Measurements from ENCODE around the gene GGA3. TPM values are rescaled to one million over a fixed set of nuclear protein-coding genes. Genes with fewer than 3 reads are reported as not detected.

Gene GGA3
- total RNA-seq, 1 experiment from 2014 or later, result 58.3 TPM

DNA sequence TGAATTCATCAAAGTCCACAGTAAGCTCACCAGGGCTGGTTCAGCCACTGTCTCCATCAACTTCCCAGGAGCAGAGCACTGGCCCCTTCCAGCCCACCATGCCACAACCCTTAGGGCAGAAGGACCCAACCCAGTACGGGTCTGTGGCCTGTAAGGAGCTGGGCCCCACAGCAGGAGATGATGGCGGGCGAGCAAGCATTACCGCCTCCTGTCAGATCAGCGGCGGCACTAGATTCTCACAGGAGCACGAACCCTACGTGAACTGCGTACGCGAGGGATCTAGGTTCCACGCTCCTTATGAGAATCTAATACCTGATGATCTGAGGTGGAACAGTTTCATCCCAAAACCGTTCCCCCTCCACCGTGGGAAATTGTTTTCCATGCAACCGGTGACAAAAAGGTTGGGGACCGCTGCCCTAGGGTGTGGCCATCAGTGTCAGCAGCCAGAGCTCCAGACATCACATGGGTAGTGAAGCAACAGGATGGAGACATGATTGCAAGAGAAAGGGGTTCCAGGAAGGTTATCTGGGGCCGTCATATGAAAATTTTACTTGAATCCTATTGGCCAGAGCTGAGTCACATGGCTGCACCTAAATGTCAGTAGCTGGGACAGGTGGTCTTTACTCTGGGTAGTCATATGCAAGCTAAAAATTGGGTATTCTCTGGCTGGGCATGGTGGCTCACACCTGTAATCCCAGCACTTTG lies 40.2 kb upstream of the GGA3 start:
- no peaks in the 10 kb centered on the region for H4K20me1 ChIP-seq (ENCODE audit: insufficient read depth)
- H3K79me2 ChIP-seq (ENCODE audit: insufficient read depth, low read length), result no peaks in the 10 kb centered on the region
- TF ChIP-seq EZH2 (IDR thresholded peaks at IDR 0.05) (no peak), JUND (IDR thresholded peaks at IDR 0.05) (no peak), ZFX (IDR thresholded peaks at IDR 0.05) (no peak), ELF1 (IDR thresholded peaks at IDR 0.05; ENCODE audit: borderline replicate concordance, low read depth) (no peak), ATF3 (IDR thresholded peaks at IDR 0.05) (no peak), REST (IDR thresholded peaks at IDR 0.05; ENCODE audit: low read depth) (no peak), RAD21 (IDR thresholded peaks at IDR 0.05; ENCODE audit: low read depth) (no peak), CBX3 (IDR thresholded peaks at IDR 0.05; ENCODE audit: low read depth) (no peak), CEBPB (IDR thresholded peaks at IDR 0.05; ENCODE audit: low read depth) (no peak), EGR1 (IDR thresholded peaks at IDR 0.05; ENCODE audit: low read depth) (no peak), SP1 (IDR thresholded peaks at IDR 0.05; ENCODE audit: low read depth) (no peak), POLR2AphosphoS5 (IDR thresholded peaks at IDR 0.05; ENCODE audit: low read depth, low read length) (no peak), YY1 (IDR thresholded peaks at IDR 0.05; ENCODE audit: extremely low read depth, insufficient replicate concordance, low read depth, low read length) (no peak), SIN3A (IDR thresholded peaks at IDR 0.05; ENCODE audit: low read depth) (no peak), ZNF274 (IDR thresholded peaks at IDR 0.05; ENCODE audit: low read depth, low read length) (no peak)
- TF ChIP-seq, protein P1, sequence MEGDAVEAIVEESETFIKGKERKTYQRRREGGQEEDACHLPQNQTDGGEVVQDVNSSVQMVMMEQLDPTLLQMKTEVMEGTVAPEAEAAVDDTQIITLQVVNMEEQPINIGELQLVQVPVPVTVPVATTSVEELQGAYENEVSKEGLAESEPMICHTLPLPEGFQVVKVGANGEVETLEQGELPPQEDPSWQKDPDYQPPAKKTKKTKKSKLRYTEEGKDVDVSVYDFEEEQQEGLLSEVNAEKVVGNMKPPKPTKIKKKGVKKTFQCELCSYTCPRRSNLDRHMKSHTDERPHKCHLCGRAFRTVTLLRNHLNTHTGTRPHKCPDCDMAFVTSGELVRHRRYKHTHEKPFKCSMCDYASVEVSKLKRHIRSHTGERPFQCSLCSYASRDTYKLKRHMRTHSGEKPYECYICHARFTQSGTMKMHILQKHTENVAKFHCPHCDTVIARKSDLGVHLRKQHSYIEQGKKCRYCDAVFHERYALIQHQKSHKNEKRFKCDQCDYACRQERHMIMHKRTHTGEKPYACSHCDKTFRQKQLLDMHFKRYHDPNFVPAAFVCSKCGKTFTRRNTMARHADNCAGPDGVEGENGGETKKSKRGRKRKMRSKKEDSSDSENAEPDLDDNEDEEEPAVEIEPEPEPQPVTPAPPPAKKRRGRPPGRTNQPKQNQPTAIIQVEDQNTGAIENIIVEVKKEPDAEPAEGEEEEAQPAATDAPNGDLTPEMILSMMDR (IDR thresholded peaks at IDR 0.05 in 2 of 3, conservative IDR thresholded peaks at IDR 0.05 in 1 of 3; ENCODE audit: borderline replicate concordance in 1 of 3, insufficient read depth in 1 of 3, low read depth in 2 of 3, low read length in 2 of 3), result no peak
- no peak overlapping the region for H3K4me3 ChIP-seq (replicated peaks in 1 of 2; ENCODE audit: low read depth in 1 of 2, low read length in 2 of 2)
- H3K27ac ChIP-seq (ENCODE audit: low read depth, low read length), result no peak overlapping the region
- H3K4me1 ChIP-seq (ENCODE audit: control insufficient read depth in 1 of 2, insufficient read depth in 2 of 2, low read length in 2 of 2), result no peaks in the 10 kb centered on the region
- H3K9me3 ChIP-seq (ENCODE audit: control insufficient read depth in 1 of 2, insufficient read depth in 1 of 2, low read depth in 1 of 2, low read length in 2 of 2), result no peaks in the 10 kb centered on the region
- ChIA-PET CTCF (no interaction called here), RAD21 (ENCODE audit: low non-redundant PET in 1 of 2, low total read pairs in 2 of 2, uncharacterized antibody in 2 of 2, unreplicated experiment in 2 of 2) (no interaction called here), POLR2A (no interaction called here)
- no peaks in the 10 kb centered on the region for H3K36me3 ChIP-seq (ENCODE audit: control insufficient read depth in 1 of 2, insufficient read depth in 2 of 2, low read length in 2 of 2)
- BruUV-seq (replicated peaks), result no TSS peak
- no peak overlapping the region for H3K9ac ChIP-seq (ENCODE audit: low read length)
- no peak overlapping the region for H3K4me2 ChIP-seq (ENCODE audit: low read length)
- no peaks in the 10 kb centered on the region for H3K27me3 ChIP-seq (ENCODE audit: insufficient read depth, low read length)
- intact Hi-C loops (cut with micrococcal nuclease), result no loop called here
- no peak for DNase-seq (ENCODE audit: low read depth, low spot score)
- ATAC-seq, result no peak
- H2AFZ ChIP-seq (ENCODE audit: low read depth, low read length, poor library complexity, severe bottlenecking), result no peak overlapping the region
- no peaks in the 10 kb centered on the region for H3K9me2 ChIP-seq (ENCODE audit: insufficient read depth)
